ENCODE measurements around the gene TMEM187.

DNA sequence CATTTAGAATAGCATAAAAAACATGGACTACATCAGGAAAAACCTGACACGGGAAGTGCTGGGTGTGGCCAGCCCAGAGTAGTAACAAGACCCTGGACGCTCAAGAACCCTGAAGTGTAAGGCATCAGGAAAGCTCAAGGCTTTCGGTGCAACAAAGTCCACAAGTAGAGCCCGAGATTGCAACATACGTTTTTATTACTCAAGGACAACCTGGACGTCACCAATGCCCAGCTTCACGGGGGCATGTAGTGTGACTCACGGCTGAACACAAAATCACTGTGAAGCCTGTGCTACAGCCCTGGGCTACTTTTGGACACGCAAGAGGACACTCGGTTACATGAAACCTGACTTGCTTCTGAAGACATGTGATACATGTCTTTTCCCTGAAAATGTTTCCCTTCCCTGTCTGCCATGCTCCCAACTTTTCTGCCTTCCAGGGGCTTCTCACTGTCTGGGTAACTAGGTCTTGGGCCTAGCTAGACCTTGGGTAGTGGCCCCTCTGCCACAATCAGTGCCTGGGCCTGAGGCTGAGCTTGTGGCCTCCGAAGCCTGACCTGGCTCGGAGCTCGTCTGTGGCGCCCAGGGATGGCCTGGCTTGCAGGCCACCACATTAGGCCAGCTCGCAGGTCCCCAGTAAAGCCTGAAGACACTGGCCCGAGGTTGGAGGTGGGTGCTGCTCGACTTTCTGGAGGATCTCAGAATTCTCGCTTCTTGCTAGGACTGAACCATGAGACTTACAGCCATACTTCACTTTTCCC lies 38.0 kb downstream of the TMEM187 start:
- TF ChIP-seq, protein P1, sequence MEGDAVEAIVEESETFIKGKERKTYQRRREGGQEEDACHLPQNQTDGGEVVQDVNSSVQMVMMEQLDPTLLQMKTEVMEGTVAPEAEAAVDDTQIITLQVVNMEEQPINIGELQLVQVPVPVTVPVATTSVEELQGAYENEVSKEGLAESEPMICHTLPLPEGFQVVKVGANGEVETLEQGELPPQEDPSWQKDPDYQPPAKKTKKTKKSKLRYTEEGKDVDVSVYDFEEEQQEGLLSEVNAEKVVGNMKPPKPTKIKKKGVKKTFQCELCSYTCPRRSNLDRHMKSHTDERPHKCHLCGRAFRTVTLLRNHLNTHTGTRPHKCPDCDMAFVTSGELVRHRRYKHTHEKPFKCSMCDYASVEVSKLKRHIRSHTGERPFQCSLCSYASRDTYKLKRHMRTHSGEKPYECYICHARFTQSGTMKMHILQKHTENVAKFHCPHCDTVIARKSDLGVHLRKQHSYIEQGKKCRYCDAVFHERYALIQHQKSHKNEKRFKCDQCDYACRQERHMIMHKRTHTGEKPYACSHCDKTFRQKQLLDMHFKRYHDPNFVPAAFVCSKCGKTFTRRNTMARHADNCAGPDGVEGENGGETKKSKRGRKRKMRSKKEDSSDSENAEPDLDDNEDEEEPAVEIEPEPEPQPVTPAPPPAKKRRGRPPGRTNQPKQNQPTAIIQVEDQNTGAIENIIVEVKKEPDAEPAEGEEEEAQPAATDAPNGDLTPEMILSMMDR (conservative IDR thresholded peaks at IDR 0.05; ENCODE audit: low read length), result no peak
- no peak for TF ChIP-seq EZH2phosphoT487 (IDR thresholded peaks at IDR 0.05; ENCODE audit: borderline replicate concordance, low read depth, low read length)
